ENCODE results near the gene RNASET2.

Gene RNASET2

Small RNAs within 50 kb of the gene (small RNA-seq; reads per million reads assigned to genes)
- gene MIR3939 (ENCODE audit: insufficient read depth), result 21.3 reads per million, percentile 81 among the genes with 10 or more reads in this experiment
